GM12874 (cell line): Measurements from ENCODE around the gene GFPT1.

Source experiments
- TF ChIP-seq, protein P1 (sequence below): IDR thresholded peaks from 2 replicates; pipeline ENCODE4 v1.5.1; 2011; ENCODE audit warnings: low read depth, mild to moderate bottlenecking, control low read depth, low read length, moderate library complexity; ENCODE audit not compliant: insufficient read depth

Gene GFPT1

DNA sequence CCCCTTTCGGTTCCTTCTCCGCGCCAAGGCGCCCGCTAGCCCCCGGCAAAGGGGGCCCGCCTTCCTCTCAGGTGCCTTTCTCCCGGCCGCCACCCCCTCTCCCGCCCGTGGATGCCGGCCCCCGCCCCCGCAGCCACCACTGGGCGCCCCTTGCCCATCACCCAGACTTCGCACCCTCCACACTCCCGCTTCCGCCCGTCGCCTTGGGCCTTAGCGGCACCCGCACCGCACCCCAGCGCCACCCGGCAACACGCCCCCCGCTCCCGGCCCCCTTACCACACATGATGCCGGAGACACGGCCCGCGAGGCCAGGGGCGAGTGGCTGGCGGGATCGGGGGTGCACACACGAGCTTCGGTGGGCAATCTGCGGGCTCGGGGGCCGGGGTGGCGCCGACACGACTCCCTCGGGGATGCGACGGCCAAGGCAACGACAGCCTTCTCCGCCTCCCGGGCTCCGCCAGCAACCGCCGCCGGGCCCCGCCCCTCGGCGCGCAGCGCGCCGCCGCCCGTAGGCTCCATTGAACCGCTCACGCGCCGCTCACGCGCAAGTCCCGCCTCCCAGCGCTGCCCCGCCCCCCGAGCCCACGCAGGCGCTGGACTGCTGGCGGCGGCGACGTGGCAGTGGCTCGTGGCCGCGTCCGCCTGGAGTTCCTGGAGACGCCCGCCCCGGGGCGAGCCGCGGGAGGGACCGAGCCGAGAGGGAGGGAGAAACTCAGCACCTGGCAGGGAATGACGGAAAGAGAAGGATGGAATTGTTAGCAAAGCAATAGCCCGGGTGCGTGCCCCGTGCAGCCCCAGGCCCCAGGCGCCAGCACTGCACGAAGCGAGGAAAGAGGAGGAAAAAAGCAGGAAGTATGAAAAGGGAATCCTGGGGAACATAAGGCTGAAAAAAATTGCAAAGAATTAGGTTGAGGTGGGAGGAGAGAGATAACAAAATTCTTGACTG is at the start of gene GFPT1:
TSS of gene GFPT1 (minus strand) at position 439 of the 946 bp plus-strand sequence. CDS start at position 283, 156 bp downstream.
- TF ChIP-seq, protein P1, sequence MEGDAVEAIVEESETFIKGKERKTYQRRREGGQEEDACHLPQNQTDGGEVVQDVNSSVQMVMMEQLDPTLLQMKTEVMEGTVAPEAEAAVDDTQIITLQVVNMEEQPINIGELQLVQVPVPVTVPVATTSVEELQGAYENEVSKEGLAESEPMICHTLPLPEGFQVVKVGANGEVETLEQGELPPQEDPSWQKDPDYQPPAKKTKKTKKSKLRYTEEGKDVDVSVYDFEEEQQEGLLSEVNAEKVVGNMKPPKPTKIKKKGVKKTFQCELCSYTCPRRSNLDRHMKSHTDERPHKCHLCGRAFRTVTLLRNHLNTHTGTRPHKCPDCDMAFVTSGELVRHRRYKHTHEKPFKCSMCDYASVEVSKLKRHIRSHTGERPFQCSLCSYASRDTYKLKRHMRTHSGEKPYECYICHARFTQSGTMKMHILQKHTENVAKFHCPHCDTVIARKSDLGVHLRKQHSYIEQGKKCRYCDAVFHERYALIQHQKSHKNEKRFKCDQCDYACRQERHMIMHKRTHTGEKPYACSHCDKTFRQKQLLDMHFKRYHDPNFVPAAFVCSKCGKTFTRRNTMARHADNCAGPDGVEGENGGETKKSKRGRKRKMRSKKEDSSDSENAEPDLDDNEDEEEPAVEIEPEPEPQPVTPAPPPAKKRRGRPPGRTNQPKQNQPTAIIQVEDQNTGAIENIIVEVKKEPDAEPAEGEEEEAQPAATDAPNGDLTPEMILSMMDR = no peak

DNA sequence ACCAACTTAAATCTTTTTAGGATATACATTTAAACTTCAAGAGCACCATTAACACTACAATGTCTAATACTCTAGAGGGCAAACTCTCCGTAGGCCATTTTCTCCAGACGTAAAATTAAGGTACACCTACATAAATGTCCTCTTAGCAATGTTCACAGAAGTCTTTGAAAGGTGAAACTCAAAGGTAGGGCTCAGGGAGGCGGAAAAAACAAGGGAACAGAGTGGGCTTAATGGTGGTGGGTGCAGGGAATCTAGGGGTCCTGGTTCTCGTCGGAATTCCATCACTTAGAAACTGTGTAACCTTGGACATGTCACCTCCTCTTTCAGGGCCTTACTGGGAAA is 49.5 kb upstream of the GFPT1 start:
- TF ChIP-seq, protein P1 = no peak

DNA sequence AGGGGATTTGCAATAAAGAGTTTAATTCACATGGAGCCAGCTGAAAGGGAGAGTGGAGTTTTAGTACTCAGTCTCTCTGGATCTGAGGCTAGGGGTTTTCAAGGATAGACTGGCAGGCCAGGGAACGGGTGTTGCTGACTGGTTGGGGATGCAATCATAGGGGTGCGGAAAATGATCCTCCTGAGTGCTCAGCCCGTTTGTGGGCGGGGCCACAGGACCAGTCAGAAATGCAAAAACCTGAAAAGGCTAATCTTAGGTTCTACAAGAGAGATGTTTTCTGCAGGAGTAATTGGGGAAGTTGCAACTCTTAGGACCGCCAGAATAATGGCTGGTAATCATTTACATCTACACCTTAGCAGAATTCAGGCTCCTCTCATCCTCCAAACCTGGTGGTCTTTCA is 47.7 kb upstream of the GFPT1 start:
- TF ChIP-seq, protein P1 = no peak

DNA sequence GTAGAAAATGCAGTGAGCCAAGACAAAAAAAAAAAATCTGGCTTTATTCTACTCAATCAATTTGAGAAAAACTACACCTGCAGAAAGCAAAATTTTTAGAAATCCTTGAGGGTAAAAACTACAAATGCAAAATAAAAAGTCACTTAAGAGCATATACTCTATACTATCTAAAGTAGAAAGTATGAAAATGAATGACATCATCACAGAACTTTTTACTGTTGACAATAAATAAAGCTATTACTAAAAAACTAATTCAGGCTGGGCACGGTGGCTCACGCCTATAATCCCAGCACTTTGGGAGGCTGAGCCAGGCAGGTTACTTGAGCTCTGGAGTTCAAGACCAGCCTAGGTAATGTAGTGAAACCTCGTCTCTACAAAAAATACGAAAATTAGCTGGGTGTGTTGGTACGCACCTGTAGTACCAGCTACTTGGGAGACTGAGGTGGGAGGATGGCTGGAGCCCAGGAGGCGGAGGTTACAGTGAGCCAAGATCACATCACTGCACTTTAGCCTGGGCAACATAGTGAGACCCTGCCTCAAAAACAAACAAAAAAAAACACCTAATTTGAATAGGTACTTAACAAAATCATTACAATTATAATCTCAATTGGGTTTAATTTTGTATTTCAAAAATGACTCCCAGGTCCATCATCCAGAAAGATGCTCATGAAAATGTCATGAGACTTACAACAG is 42.6 kb upstream of the GFPT1 start:
- TF ChIP-seq, protein P1 = no peak

DNA sequence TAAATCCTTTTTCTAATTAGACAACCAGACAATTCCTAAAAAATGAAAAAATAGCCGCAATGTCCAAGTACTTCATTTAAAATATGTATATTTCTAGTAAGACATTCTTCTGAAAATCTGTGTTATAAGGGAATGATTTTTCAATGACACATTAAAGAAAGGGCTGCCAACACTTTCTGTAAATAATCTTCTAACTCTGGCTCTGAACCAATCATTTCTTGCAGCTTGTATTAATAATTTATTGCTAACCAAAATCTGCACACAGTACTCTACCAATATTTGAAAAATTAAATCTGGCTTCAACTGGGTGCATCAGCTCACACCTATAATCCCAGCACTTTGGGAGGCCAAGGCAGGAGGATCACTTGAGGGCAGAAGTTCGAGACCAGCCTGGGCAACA is 42.0 kb upstream of the GFPT1 start:
- TF ChIP-seq, protein P1 = no peak

DNA sequence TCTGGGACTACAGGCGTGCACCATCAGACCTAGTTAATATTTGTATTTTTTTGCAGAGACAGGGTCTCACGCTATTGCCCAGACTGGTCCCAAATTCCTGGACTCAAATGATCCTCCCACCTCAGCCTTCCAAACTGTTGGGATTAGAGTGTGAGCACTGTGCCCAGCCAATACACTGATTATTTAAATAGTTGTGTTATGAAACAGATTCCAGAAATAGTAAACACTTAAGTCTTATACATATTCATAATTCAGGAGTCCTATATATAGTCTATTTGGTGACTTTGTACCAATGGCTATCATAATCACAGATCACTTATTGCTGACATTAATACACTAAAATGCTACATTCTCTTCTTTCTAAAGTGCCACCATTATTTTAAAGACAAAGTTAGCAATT is 37.4 kb upstream of the GFPT1 start:
- TF ChIP-seq, protein P1 = no peak

DNA sequence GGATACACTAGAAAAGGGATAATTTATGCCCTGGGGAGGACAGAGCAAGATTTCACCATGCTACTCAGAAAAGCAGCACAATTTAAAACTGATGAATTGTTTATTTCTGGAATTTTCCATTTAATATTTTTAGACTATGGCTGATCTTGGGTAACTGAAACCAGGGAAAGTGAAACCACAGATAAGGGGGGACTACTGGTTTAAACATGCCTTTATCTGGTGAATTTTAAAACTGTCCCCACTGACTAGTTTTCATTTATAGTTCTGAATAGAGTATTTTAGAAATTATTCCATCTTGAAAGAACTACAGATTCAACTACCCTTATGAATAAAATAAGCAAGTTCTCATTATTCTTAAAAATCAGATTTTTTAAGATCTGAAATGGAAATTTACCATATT is 35.2 kb upstream of the GFPT1 start:
- TF ChIP-seq, protein P1 = no peak
